SK-N-SH (cell line): ENCODE results near the gene OSBPL2. TPM values are rescaled to one million over a fixed set of nuclear protein-coding genes. Genes with fewer than 3 reads are reported as not detected.

ENCODE experiments used
- CTCF ChIA-PET: fragments of 300-600, 350-600 bp; formaldehyde crosslinking; extraction: SDS; loops from one replicate; lab custom pipeline; 2021; lab: Yijun Ruan, JAX
- POLR2A ChIA-PET: fragments of 350-600 bp; sonication (Branson Sonifier 250); formaldehyde crosslinking; extraction: SDS; loops from one replicate; lab custom pipeline; 2020; ENCODE audit warnings: antibody characterized with exemption, inconsistent platforms; lab: Yijun Ruan, JAX
- DNase-seq: peaks from one replicate; pipeline ENCODE4 v3.0.0; 2012
- H2AFZ ChIP-seq: fragments of 200-600 bp; sonication (generic); 2 replicates; pipeline ENCODE4 v1.8.1; 2016; ENCODE audit warnings: antibody characterized with exemption, mild to moderate bottlenecking, low read depth
- H3F3A ChIP-seq: fragments of 200-600 bp; sonication (generic); replicated peaks from 2 replicates; pipeline ENCODE3; 2016; ENCODE audit warnings: antibody characterized with exemption, mild to moderate bottlenecking; ENCODE audit not compliant: insufficient read depth
- H3K27ac ChIP-seq, 2 experiments: fragments of 200-500 bp in 1 of 2; fragments of 200-600 bp in 1 of 2; sonication (Bioruptor generic) in 1 of 2; sonication (generic), shearing (Covaris generic) in 1 of 2; 2 replicates each; pipeline versions ENCODE4 v1.5.1 to v1.6.1; 2014 to 2016; ENCODE audit warnings: low read depth in 2 of 2, inconsistent platforms in 1 of 2, low read length in 1 of 2, mild to moderate bottlenecking in 1 of 2, mixed read lengths in 1 of 2
- H3K27me3 ChIP-seq: fragments of 200-600 bp; sonication (generic), shearing (Covaris generic); 2 replicates; pipeline ENCODE4 v1.6.1; 2016; ENCODE audit warnings: mixed run types; ENCODE audit not compliant: insufficient read depth
- H3K36me3 ChIP-seq, 2 experiments: fragments of 200-500 bp in 1 of 2; fragments of 200-600 bp in 1 of 2; sonication (Bioruptor generic) in 1 of 2; sonication (generic) in 1 of 2; replicated peaks in 1 of 2; 2 replicates each; pipeline versions ENCODE3 to v1.5.1; 2014 to 2016; ENCODE audit warnings: low read length in 1 of 2, mild to moderate bottlenecking in 1 of 2; ENCODE audit not compliant: insufficient read depth in 2 of 2, control insufficient read depth in 1 of 2
- H3K4me1 ChIP-seq, 2 experiments: fragments of 200-500 bp in 1 of 2; fragments of 200-600 bp in 1 of 2; sonication (Bioruptor generic) in 1 of 2; sonication (generic), shearing (Covaris generic) in 1 of 2; 2 replicates each; pipeline versions ENCODE4 v1.5.1 to v1.6.1; 2014 to 2016; ENCODE audit warnings: low read depth in 1 of 2, low read length in 1 of 2, mixed run types in 1 of 2; ENCODE audit not compliant: insufficient read depth in 2 of 2, control insufficient read depth in 1 of 2
- H3K4me2 ChIP-seq: fragments of 200-600 bp; sonication (generic), shearing (Covaris generic); 2 replicates; pipeline ENCODE4 v1.6.1; 2017; ENCODE audit warnings: mixed run types
- H3K4me3 ChIP-seq, 2 experiments: fragments of 200-500 bp in 1 of 2; fragments of 200-600 bp in 1 of 2; sonication (Bioruptor generic) in 1 of 2; sonication (generic), shearing (Covaris generic) in 1 of 2; 2 replicates each; pipeline versions ENCODE4 v1.5.1 to v1.8.1; 2014 to 2016; ENCODE audit warnings: low read depth in 2 of 2, inconsistent platforms in 1 of 2, low read length in 1 of 2, mild to moderate bottlenecking in 1 of 2, mixed read lengths in 1 of 2, moderate library complexity in 1 of 2
- H3K79me2 ChIP-seq: fragments of 200-600 bp; sonication (generic); 2 replicates; pipeline ENCODE4 v1.8.1; 2017; ENCODE audit warnings: mild to moderate bottlenecking; ENCODE audit not compliant: insufficient read depth
- H3K9ac ChIP-seq: fragments of 200-600 bp; sonication (generic); 2 replicates; pipeline ENCODE4 v1.6.1; 2017; ENCODE audit warnings: mixed run types
- H3K9me2 ChIP-seq: fragments of 200-600 bp; sonication (generic); 2 replicates; pipeline ENCODE4 v1.6.1; 2017; ENCODE audit warnings: mixed run types
- H3K9me3 ChIP-seq: fragments of 200-600 bp; sonication (generic); 2 replicates; pipeline ENCODE4 v1.6.1; 2017; ENCODE audit warnings: mixed run types, mild to moderate bottlenecking, moderate library complexity
- H4K20me1 ChIP-seq: fragments of 200-600 bp; sonication (generic); 2 replicates; pipeline ENCODE4 v1.6.1; 2017; ENCODE audit warnings: mild to moderate bottlenecking, mixed run types; ENCODE audit not compliant: insufficient read depth
- CHD2 ChIP-seq: fragments of 150-350 bp; IDR thresholded peaks from 2 replicates; pipeline ENCODE4 v1.6.1; 2018; ENCODE audit warnings: low read length; ENCODE audit not compliant: partially characterized antibody
- EZH2phosphoT487 ChIP-seq: fragments of 200-600 bp; sonication (generic); IDR thresholded peaks from 2 replicates; pipeline ENCODE4 v1.6.1; 2017; ENCODE audit warnings: low read depth, mixed run types, mild to moderate bottlenecking, antibody characterized with exemption, moderate library complexity, borderline replicate concordance
- FOSL2 ChIP-seq: IDR thresholded peaks from 2 replicates; pipeline ENCODE4 v1.4.0; 2012; ENCODE audit warnings: low read depth, mild to moderate bottlenecking, moderate library complexity, borderline replicate concordance
- GABPA ChIP-seq: IDR thresholded peaks from 2 replicates; pipeline ENCODE4 v1.4.0; 2012; ENCODE audit warnings: low read depth, mild to moderate bottlenecking
- JUND ChIP-seq: IDR thresholded peaks from 2 replicates; pipeline ENCODE4 v1.4.0; 2012
- MEF2A ChIP-seq: IDR thresholded peaks from 2 replicates; pipeline ENCODE4 v1.4.0; 2012; ENCODE audit warnings: low read depth, borderline replicate concordance
- MXI1 ChIP-seq: IDR thresholded peaks from 2 replicates; pipeline ENCODE4 v1.6.1; 2012; ENCODE audit warnings: mild to moderate bottlenecking, low read depth, low read length, improper control_type of control experiment
- NRF1 ChIP-seq: IDR thresholded peaks from 2 replicates; pipeline ENCODE4 v1.6.1; 2012; ENCODE audit warnings: low read depth, mild to moderate bottlenecking, low read length
- RAD21 ChIP-seq: IDR thresholded peaks from 2 replicates; pipeline ENCODE4 v1.6.1; 2012; ENCODE audit warnings: mild to moderate bottlenecking, low read length
- RCOR1 ChIP-seq: fragments of 150-350 bp; IDR thresholded peaks from 2 replicates; pipeline ENCODE4 v1.6.1; 2017; ENCODE audit warnings: antibody characterized with exemption, low read length
- REST ChIP-seq: IDR thresholded peaks from 2 replicates; pipeline ENCODE4 v1.6.1; 2012; ENCODE audit warnings: mild to moderate bottlenecking, low read depth, low read length, moderate library complexity
- SIN3A ChIP-seq: IDR thresholded peaks from 2 replicates; pipeline ENCODE4 v1.6.1; 2012; ENCODE audit warnings: low read depth, mild to moderate bottlenecking, low read length, moderate library complexity, borderline replicate concordance
- SMC3 ChIP-seq: IDR thresholded peaks from 2 replicates; pipeline ENCODE4 v1.6.1; 2012; ENCODE audit warnings: low read depth, low read length, improper control_type of control experiment
- WGBS: methylation state at CpG from one replicate; pipeline ENCODE4 v1.1.6; 2017; ENCODE audit warnings: low lambda C conversion rate; 5-methylcytosine and 5-hydroxymethylcytosine counted together
- polyA plus RNA-seq, 3 experiments: library from polyadenylated mRNA; depleted of rRNA; stranded (reverse); fragments of >200 nt; gene quantifications; 2 replicates each; pipeline ENCODE4 v1.2.3, GENCODE V29; 2012

Gene OSBPL2
- polyA plus RNA-seq, 1 of the 3 experiments (the other 2 are of a cell fraction), result 17.7 TPM

DNA sequence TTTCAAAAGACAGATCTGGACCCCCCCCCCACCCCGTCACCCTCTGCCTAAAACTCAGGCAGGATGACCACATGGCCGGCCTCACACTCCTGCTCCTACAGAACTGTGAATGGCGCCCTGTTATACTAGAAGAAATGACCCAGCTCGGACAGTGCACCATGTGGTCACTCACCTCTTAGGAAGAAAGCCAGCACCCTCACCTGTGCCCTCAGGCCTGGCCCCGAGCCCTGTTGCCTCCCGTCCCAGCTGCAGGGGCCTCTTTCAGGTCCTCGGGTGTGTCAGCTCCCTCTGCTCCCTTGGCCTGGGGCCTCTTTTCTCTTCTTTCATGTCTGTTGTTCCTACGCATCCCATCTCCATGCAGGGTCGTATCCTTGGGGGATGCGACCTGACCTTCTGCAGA, 23.7 kb downstream of the OSBPL2 start:
- Histone ChIP-seq H3K27ac (no peak overlapping the region), H3K27me3 (no peaks in the 10 kb centered on the region), H3K9me2 (no peaks in the 10 kb centered on the region), H4K20me1 (peaks cover 31% of the 10 kb centered on the region), H3K4me2 (no peak overlapping the region), H3K4me3 (no peak overlapping the region), H2AFZ (no peak overlapping the region), H3F3A (peaks cover 5% of the 10 kb centered on the region), H3K79me2 (peaks cover 24% of the 10 kb centered on the region), H3K36me3 (peaks cover 27 to 44% of the 10 kb centered on the region in 2 experiments), H3K9ac (no peak overlapping the region), H3K9me3 (no peaks in the 10 kb centered on the region), H3K4me1 (no peaks in the 10 kb centered on the region)
- ChIA-PET CTCF (interaction anchor here (0.6 kb wide), 1 partner anchor 10 kb away, joined by 3 read pairs; no protein-coding TSS in a partner anchor), POLR2A (no interaction called here)
- TF ChIP-seq RCOR1, result no peak
- no peak for DNase-seq
- WGBS, result 95% methylated on average over 10 of the region's 10 CpGs

- no peak for TF ChIP-seq JUND
- TF ChIP-seq EZH2phosphoT487, result no peak
- TF ChIP-seq, all 33 proteins: peak for 0
- CTCF ChIA-PET, result interaction anchor here (1.2 kb wide), 1 partner anchor 119 kb away, joined by 3 read pairs; no protein-coding TSS in a partner anchor
- Histone ChIP-seq H3K9me2 (no peaks in the 10 kb centered on the region), H3K27me3 (no peaks in the 10 kb centered on the region), H2AFZ (no peak overlapping the region), H3K4me3 (no peak overlapping the region), H3K79me2 (peaks cover 16% of the 10 kb centered on the region; the same call in 1 of the 2 replicates), H3K36me3 (peaks cover 27 to 41% of the 10 kb centered on the region in 2 experiments), H3K4me1 (no peaks in the 10 kb centered on the region), H3K27ac (no peak overlapping the region), H3K4me2 (no peak overlapping the region), H3K9ac (no peak overlapping the region), H3K9me3 (no peaks in the 10 kb centered on the region), H3F3A (no peaks in the 10 kb centered on the region), H4K20me1 (peaks cover 19% of the 10 kb centered on the region)
- no peak for DNase-seq
- 94% methylated on average over 14 of the region's 14 CpGs for WGBS
- POLR2A ChIA-PET, result no interaction called here
Measured at GRCh38 chr20:62263396-62263795, 25.1 kb downstream of the OSBPL2 start.

- ChIA-PET POLR2A (no interaction called here), CTCF (interaction anchor here (1.2 to 1.4 kb wide), 2 partner anchors 67 to 255 kb away, joined by 3 to 4 read pairs; no protein-coding TSS in a partner anchor)
- Histone ChIP-seq H3K4me1 (no peaks in the 10 kb centered on the region), H3K36me3 (peaks cover 27 to 34% of the 10 kb centered on the region in 2 experiments), H3K9me2 (no peaks in the 10 kb centered on the region), H3K27me3 (no peaks in the 10 kb centered on the region), H3F3A (no peaks in the 10 kb centered on the region), H3K27ac (no peak overlapping the region), H4K20me1 (no peaks in the 10 kb centered on the region), H3K4me2 (no peak overlapping the region), H3K9ac (no peak overlapping the region), H3K4me3 (no peak overlapping the region), H3K9me3 (no peaks in the 10 kb centered on the region), H2AFZ (no peak overlapping the region), H3K79me2 (peaks cover 3% of the 10 kb centered on the region; the same call in 1 of the 2 replicates)
- DNase-seq, result no peak
- WGBS, result 83% methylated on average over 1 of the region's 1 CpG
- TF ChIP-seq GABPA (no peak), SMC3 (no peak)
Measured at GRCh38 chr20:62265365-62265764, 27.0 kb downstream of the OSBPL2 start.

GRCh38 chr20:62266340-62266739, 28.0 kb downstream of the OSBPL2 start:
- H3K4me1 ChIP-seq, result no peaks in the 10 kb centered on the region
- DNase-seq, result no peak
- no peak overlapping the region for H3K4me2 ChIP-seq
- no peaks in the 10 kb centered on the region for H3K27me3 ChIP-seq
- H3K36me3 ChIP-seq, result peaks cover 20 to 33% of the 10 kb centered on the region in 2 experiments
- no peak overlapping the region for H3K27ac ChIP-seq
- 88% methylated on average over 10 of the region's 10 CpGs for WGBS
- H3K4me3 ChIP-seq, result no peak overlapping the region
- no peaks in the 10 kb centered on the region for H4K20me1 ChIP-seq
- no peaks in the 10 kb centered on the region for H3K79me2 ChIP-seq
- H3K9ac ChIP-seq, result no peak overlapping the region
- ChIA-PET POLR2A (no interaction called here), CTCF (no interaction called here)
- no peaks in the 10 kb centered on the region for H3K9me3 ChIP-seq
- no peaks in the 10 kb centered on the region for H3K9me2 ChIP-seq
- no peaks in the 10 kb centered on the region for H3F3A ChIP-seq
- no peak overlapping the region for H2AFZ ChIP-seq
- TF ChIP-seq NRF1 (no peak), MEF2A (no peak), RAD21 (no peak), MXI1 (no peak), REST (no peak), CHD2 (no peak), SIN3A (no peak), GABPA (no peak), FOSL2 (no peak)
